Measurements from ENCODE around the gene ANKRD61.
"Not testable (repeated sequence)": the region's sequence is repeated elsewhere in the genome, so short reads cannot be mapped to it uniquely, and the experiment has no call there.

GRCh38 chr7:6010370-6010769 is 20.8 kb upstream of the ANKRD61 start:
- TF ChIP-seq CTCF, EZH2, EZH2phosphoT487 (IDR thresholded peaks at IDR 0.05): not testable (repeated sequence)
